ENCODE measurements around the gene PGM1. TPM values are rescaled to one million over a fixed set of nuclear protein-coding genes. Genes with fewer than 3 reads are reported as not detected.

PGM1 gene
- total and polyA plus RNA-seq, 2 of the 13 experiments (the other 11 are each of a cell fraction or from before 2014, with no cell fraction given): 51.6 to 105 TPM

DNA sequence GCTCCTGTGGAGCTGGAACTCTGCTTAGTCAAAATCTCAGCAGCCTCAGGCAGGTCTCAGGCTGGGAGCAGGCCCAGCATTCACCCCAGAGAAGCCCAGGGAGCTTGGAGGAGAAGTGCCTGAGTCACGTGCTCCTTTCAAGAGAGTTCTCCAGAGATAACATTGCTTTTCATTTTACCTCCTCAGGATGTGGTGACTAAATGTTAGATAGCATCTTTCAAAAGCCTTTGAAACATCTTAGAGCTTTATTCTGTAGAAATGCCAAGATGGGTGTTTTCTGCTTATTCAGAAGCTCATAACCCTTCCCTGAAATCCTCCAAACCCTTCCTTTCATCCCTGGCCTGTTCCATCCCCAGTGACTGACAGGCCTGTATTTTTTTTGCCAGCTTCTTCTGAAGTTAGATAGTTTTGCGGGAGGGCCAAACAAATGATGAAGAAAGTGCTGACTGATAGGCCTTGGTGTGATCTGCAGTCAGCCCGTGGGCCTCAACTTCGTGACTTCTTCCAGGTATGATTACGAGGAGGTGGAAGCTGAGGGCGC lies 58.0 kb downstream of the PGM1 start:
- Histone ChIP-seq H3K27me3 (ENCODE audit: control insufficient read depth in 1 of 2, insufficient read depth in 2 of 2, low read length in 2 of 2) (no peaks in the 10 kb centered on the region), H3K9ac (ENCODE audit: insufficient read depth, low read depth, low read length) (no peak overlapping the region), H3K4me3 (replicated peaks in 1 of 3; ENCODE audit: insufficient read depth in 1 of 3, low read depth in 2 of 3, low read length in 3 of 3) (no peak overlapping the region), H4K20me1 (ENCODE audit: insufficient read depth, low read length) (no peaks in the 10 kb centered on the region), H3K27ac (ENCODE audit: extremely low read length, insufficient read depth, low read length) (no peak overlapping the region), H3K4me2 (ENCODE audit: low read depth, low read length) (no peak overlapping the region), H3K79me2 (ENCODE audit: insufficient read depth, low read length) (no peaks in the 10 kb centered on the region), H2AFZ (ENCODE audit: low read length) (no peak overlapping the region), H3K9me3 (ENCODE audit: low read length) (no peaks in the 10 kb centered on the region), H3K36me3 (replicated peaks in 1 of 2; ENCODE audit: control insufficient read depth in 1 of 2, insufficient read depth in 2 of 2, low read length in 2 of 2) (peaks cover 22 to 76% of the 10 kb centered on the region in 2 experiments), H3K4me1 (ENCODE audit: insufficient read depth, low read length) (0 out of 2 replicates have a peak, but pooled peaks cover 12% of the 10 kb centered on the region)
- intact Hi-C loops (cut with micrococcal nuclease; ENCODE audit: unreplicated experiment): no loop called here
- FAIRE-seq (no peak), DNase-seq (ENCODE audit: low spot score) (no peak), ATAC-seq (no peak)
- CTCF ChIA-PET (ENCODE audit: low intra/inter-chr PET ratio, low total read pairs): no interaction called here
- POLR2A ChIA-PET: interaction anchor here (1.1 kb wide), 1 partner anchor 10 kb away, joined by 3 read pairs; no protein-coding TSS in a partner anchor
- in situ Hi-C loops (cut with HindIII; ENCODE audit: extremely low pct_ligation_motif_present, low pct_unique_long_range_greater_than_20kb): no loop called here
- BruUV-seq (replicated peaks): no TSS peak
- WGBS (ENCODE audit: low lambda C conversion rate): over 99% methylated on average over 6 of the region's 6 CpGs
- TF ChIP-seq TCF12 (IDR thresholded peaks at IDR 0.05) (no peak), TCF12 (CRISPR knock-in tag; IDR thresholded peaks at IDR 0.05) (no peak), ZNF777 (CRISPR knock-in tag; IDR thresholded peaks at IDR 0.05) (no peak), HES4 (CRISPR knock-in tag; IDR thresholded peaks at IDR 0.05; ENCODE audit: borderline replicate concordance) (no peak), ZNF441 (CRISPR knock-in tag; IDR thresholded peaks at IDR 0.05; ENCODE audit: borderline replicate concordance) (no peak), FOSL1 (CRISPR knock-in tag; IDR thresholded peaks at IDR 0.05; ENCODE audit: borderline replicate concordance) (no peak), ZNF597 (CRISPR knock-in tag; IDR thresholded peaks at IDR 0.05) (no peak), SNAPC5 (CRISPR knock-in tag; IDR thresholded peaks at IDR 0.05; ENCODE audit: borderline replicate concordance) (no peak), PATZ1 (CRISPR knock-in tag; IDR thresholded peaks at IDR 0.05) (no peak)

Data from HepG2 (cell line).